Stimulated activated naive CD4-positive, alpha-beta T cell treated with Interleukin-2 at 50 U/mL for 16 hours (primary cell): ENCODE measurements around the gene RNF212B.
"Not testable (repeated sequence)": the region's sequence is repeated elsewhere in the genome, so short reads cannot be mapped to it uniquely, and the experiment has no call there.

Experiments used
- DNase-seq: peaks from one replicate; lab custom pipeline; 2025; lab: John Stamatoyannopoulos, UW

RNF212B gene

DNA sequence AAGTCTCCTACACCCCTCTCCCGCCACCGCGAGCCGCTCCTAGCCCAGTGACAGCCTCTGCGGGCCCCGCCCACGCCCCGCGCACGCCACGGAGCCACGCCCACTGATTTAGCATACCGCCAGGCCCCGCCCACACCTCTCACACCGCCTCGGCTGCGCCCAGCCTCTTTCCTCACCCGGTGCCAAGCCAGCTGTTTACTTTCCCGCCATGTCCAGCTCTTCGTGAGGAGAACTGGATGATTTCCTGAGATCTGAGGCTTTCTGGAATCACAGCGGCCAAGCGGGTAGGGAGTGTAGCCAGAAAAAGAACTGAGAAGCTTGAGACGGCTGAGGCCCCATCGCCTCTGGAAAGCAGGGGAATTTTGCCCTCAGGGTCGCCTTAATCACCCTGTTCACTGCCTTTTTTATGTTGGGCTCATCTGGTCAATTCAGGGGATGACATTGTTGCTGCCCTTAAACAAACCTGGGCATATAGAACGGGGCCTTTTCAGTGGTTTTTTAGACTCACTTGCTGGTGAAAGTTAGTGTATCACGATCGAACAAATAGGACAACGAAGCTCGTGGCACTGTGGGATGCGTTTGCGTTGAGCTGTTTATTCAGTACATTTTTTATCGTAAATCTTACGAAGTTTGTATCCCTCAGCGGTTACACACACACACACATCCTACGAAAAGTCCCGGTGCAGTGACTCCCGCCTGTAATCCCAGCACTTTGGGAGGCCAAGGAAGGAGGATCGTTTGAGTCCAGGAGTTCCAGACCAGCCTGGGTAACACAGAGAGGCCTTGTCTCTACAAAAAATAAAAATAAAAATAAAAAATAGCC is at the start of gene RNF212B:
RNF212B (plus strand) TSS at position 165 of the 823 bp plus-strand sequence. CDS start 2,410 bp downstream, outside the sequence.
- peak; percentile 77 for DNase-seq

- no peak for DNase-seq
Observed at GRCh38 chr14:23193432-23193831, 44.3 kb upstream of the RNF212B start.

GRCh38 chr14:23195552-23196101 is 42.1 kb upstream of the RNF212B start:
- DNase-seq, result no peak

DNA sequence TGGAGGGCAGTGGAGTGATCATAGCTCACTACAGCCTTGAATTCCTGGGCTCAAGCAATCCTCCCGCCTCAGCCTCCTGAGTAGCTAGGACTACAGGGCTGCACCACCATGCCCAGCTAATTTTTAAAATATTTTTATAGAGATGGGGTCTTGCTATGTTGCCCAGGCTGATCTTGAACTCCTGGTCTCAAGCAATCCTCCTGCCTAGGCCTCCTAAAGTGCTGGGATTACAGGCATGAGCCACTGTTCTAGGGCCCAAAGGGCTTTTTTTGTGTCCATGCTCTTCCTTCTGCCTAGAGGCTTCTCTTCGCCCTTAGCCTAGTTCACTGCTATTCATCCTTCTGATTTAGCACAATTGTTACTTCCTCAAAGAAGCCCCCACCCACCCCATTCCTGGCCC is 41.2 kb upstream of the RNF212B start:
- DNase-seq, result not testable (repeated sequence)

DNA sequence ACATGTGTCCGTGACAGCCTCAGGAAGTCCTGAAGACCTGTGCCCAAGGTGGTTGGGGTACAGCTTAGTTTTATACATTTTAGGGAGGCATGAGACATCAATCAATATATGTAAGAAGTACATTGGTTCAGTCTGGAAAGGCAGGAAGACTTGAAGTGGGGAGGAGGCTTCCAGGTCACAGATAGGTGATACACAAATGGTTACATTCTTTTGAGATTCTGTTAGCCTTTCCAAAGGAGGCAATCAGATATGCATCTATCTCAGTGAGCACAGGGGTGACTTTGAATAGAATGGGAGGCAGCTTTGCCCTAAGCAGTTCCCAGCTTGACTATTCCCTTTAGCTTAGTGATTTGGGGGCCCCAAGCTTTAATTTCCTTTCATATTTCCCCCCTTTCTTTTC is 38.6 kb upstream of the RNF212B start:
- DNase-seq, result not testable (repeated sequence)

GRCh38 chr14:23202001-23202400 is 35.7 kb upstream of the RNF212B start:
- DNase-seq, result no peak

DNA sequence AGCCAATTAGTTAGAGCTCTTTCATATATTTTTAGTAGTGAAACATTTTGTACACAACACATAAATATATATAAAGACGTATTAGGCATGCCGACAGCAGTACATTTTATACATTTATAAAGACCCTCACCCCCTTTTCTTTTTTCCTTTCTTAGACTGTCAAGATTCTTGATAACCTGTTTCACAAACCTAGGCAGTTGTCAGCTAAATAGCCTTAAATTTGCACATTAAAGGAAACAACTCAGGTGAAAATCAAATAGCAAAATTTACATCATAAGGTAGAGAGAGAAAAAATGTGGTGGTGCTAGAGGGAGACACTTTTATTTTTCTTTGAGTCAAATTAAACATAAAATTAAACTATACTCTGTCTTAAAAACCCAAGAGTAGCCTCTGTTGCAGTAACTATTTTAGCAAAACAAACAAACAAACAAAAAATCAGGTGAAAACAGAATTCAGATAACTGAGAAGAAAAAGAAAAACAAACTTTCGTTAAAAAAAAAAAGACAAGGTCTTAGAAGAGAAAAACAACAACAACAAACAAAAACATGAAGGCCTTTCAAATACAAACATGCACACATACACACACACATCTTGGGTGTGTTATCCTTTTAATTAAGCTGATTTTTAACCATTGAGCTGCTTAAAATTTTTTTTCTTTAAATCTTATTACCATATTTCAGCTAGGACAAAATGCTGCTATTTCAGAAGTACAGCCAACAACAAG is 31.2 kb upstream of the RNF212B start:
- no peak for DNase-seq

DNA sequence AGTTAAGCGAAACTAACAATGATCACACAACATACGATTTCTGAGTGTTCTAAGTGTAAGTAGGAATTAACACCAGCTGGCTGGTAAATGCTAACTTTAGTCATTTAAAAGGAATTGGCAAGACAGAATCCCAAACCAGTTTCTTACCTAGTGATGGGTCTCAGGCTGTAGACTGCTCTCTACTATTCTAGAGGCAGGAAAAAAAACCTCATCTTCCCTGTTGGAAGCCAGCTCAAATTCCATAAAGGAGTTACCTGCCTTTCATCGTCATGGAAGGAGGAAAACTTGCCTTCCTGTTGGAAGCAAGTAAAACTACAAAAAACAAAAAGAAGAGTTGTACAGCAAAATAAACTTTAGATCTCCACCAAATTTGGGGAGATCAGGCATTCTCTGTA is 30.6 kb upstream of the RNF212B start:
- no peak for DNase-seq

DNA sequence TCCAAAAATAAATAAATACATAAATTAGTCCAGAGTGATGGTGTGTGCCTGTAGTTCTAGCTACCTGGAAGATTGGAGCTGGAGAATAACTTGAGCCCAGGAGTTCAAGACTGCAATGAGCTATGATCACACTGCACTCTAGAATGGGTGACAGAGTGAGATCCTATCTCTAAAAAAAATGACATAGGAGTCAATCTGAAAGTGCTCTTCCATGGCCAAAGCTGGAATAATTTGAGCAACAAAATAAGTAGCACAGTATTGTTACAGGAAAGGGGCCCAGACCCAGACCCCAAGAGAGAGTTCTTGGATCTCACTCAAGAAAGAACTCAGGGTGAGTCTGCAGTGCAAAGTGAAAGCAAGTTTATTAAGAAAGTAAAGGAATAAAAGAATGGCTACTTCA is 29.4 kb upstream of the RNF212B start:
- DNase-seq, result no peak

DNA sequence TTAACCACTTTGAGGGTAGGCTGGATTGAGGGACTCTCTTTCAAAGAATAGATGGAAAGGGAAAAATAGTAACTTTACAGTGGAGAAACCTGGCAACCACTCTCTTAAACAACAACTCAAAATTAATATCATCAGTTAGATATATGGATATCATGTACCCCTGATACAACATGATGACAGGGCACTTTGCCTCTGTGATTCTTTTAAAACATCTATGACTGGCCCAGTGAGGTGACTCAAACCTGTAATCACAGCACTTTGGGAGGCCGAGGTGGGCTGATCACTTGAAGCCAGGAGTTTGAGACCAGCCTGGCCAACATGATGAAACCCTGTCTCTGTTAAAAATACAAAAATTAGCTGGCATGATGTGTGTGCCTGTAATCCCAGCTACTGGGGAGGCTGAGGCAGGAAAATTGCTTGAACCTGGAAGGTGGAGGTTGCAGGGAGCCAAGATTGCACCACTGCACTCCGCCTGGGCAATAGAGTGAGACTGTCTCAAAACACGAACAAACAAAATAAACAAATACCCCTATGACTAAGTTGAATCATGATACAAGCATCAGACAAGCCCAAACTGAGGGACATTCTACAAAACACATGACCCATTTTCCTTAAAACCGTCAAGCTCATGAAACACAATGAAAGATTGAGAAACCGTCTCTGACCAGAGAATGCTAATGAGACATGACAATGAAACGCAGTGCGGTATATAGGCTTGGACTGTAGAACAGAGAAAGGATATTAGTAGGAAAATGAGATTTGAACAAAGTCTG is 27.9 kb upstream of the RNF212B start:
- DNase-seq, result no peak

- DNase-seq, result no peak
Observed at GRCh38 chr14:23215421-23215820, 22.3 kb upstream of the RNF212B start.

- DNase-seq, result no peak
Observed at GRCh38 chr14:23217032-23218020, 20.4 kb upstream of the RNF212B start.

- DNase-seq, result no peak
Observed at GRCh38 chr14:23219075-23219474, 18.7 kb upstream of the RNF212B start.

- not testable (repeated sequence) for DNase-seq
Observed at GRCh38 chr14:23224958-23225357, 12.8 kb upstream of the RNF212B start.

DNA sequence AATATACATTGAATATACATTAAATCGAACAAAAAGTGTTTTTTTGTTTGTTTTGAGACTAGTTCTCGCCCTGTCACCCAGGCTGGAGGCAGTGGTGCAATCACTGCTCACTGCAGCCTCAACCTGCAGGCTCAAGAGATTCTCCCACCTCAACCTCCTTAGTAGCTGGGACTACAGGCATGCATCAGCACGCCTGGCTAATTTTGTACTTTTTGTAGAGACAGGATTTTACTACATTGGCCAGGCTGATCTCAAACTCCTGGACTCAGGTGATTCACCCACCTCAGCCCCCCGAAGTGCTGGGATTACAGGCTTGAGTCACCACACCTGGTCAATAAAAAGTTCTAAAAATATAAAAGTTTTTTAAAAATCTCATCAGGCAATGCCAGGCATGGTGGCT is 10.2 kb upstream of the RNF212B start:
- DNase-seq, result no peak

GRCh38 chr14:23228812-23229211 is 8.9 kb upstream of the RNF212B start:
- DNase-seq, result no peak

DNA sequence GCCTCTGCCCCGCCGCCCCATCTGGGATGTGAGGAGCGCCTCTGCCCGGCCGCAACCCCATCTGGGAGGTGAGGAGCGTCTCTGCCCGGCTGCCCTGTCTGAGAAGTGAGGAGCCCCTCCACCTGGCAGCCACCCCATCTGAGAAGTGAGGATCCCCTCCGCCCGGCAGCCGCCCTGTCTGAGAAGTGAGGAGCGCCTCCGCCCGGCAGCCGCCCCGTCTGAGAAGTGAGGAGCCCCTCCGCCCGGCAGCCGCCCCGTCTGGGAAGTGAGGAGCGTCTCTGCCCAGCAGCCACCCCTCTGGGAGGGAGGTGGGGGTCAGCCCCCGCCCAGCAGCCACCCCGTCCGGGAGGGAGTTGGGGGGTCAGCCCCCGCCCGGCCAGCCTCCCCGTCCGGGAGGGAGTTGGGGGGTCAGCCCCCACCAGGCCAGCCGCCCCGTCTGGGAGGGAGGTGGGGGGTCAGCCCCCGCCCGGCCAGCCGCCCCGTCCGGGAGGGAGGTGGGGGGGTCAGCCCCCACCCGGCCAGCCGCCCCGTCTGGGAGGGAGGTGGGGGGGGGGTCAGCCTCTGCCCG is 5.4 kb upstream of the RNF212B start:
- DNase-seq, result not testable (repeated sequence)

DNA sequence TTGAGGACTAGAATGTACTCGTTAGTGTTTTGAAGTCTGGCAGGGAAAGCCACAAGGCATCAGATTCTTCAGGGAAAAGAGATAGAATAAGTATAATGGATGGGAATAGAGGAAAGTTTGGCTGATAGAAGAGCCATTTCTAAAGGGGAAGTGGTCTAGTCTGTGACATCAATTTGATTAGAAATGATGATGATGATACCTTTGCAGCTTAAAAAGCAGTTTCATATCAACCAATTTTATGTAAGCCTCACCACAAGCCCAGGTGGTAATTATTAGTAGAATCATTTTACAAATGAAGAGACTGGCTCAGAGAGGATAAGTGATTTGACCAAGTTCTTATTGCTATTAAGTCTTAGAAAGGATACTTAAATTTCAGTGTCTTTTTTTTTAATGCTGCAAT is 2.9 kb downstream of the RNF212B start:
- no peak for DNase-seq

GRCh38 chr14:23241061-23241715 is 3.5 kb downstream of the RNF212B start:
- not testable (repeated sequence) for DNase-seq

- DNase-seq, result no peak
Observed at GRCh38 chr14:23242076-23242475, 4.3 kb downstream of the RNF212B start.
